ENCODE measurements around the gene KRTAP10-10. TPM values are rescaled to one million over a fixed set of nuclear protein-coding genes. Genes with fewer than 3 reads are reported as not detected.

KRTAP10-10 gene
- total RNA-seq, 2 donors from 2014 or later, result not detected

GRCh38 chr21:44666401-44667320, 29.5 kb downstream of the KRTAP10-10 start, which contains the start of gene KRTAP12-2:
KRTAP12-2 (minus strand) TSS chr21:44666927; CDS start chr21:44666886, 41 bp downstream.
- Mint-ChIP-seq H3K4me1 (peaks cover 2% of the 10 kb centered on the region), H3K4me3 (no peak within 1 kb of the TSS), H3K36me3 (ENCODE audit: low read depth) (no peaks in the 10 kb centered on the region), H3K27ac (no peak within 1 kb of the TSS), H3K27me3 (ENCODE audit: insufficient read depth) (peaks cover 8% of the 10 kb centered on the region), H3K9me3 (peaks cover 40% of the 10 kb centered on the region)
- Histone ChIP-seq H3K4me3 (ENCODE audit: low read length) (no peak within 1 kb of the TSS), H3K9me3 (ENCODE audit: control insufficient read depth, low read length) (peaks cover 28% of the 10 kb centered on the region), H3K27ac (ENCODE audit: low read depth, low read length) (no peak within 1 kb of the TSS), H3K36me3 (ENCODE audit: control insufficient read depth, insufficient read depth, low read length) (no peaks in the 10 kb centered on the region), H3K9ac (ENCODE audit: extremely low read depth, low read length, poor library complexity, severe bottlenecking) (no peak within 1 kb of the TSS), H3K27me3 (ENCODE audit: control insufficient read depth, insufficient read depth, low read length, poor library complexity, severe bottlenecking) (no peaks in the 10 kb centered on the region), H3K4me1 (ENCODE audit: control insufficient read depth, insufficient read depth, low read length) (no peaks in the 10 kb centered on the region)
- no peak for TF ChIP-seq CTCF (conservative IDR thresholded peaks at IDR 0.05)
- WGBS, 2 experiments (ENCODE audit: insufficient coverage in 1 of 2, insufficient read length in 1 of 2), result 86% methylated on average over 12 to 19 of the region's 19 CpGs
- no peak for DNase-seq

GRCh38 chr21:44667612-44668011, 30.5 kb downstream of the KRTAP10-10 start:
- Mint-ChIP-seq H3K27me3 (ENCODE audit: insufficient read depth) (peaks cover 8% of the 10 kb centered on the region), H3K9me3 (peaks cover 47% of the 10 kb centered on the region), H3K27ac (no peak overlapping the region), H3K36me3 (ENCODE audit: low read depth) (no peaks in the 10 kb centered on the region), H3K4me1 (no peaks in the 10 kb centered on the region), H3K4me3 (no peak overlapping the region)
- Histone ChIP-seq H3K9me3 (ENCODE audit: control insufficient read depth, low read length) (peaks cover 38% of the 10 kb centered on the region), H3K27me3 (ENCODE audit: control insufficient read depth, insufficient read depth, low read length, poor library complexity, severe bottlenecking) (no peaks in the 10 kb centered on the region), H3K4me1 (ENCODE audit: control insufficient read depth, insufficient read depth, low read length) (no peaks in the 10 kb centered on the region), H3K4me3 (ENCODE audit: low read length) (no peak overlapping the region), H3K9ac (ENCODE audit: extremely low read depth, low read length, poor library complexity, severe bottlenecking) (no peak overlapping the region), H3K36me3 (ENCODE audit: control insufficient read depth, insufficient read depth, low read length) (no peaks in the 10 kb centered on the region), H3K27ac (ENCODE audit: low read depth, low read length) (no peak overlapping the region)
- WGBS, 2 experiments (ENCODE audit: insufficient coverage in 1 of 2, insufficient read length in 1 of 2), result 60 to 84% methylated on average over 1 of the region's 1 CpG
- no peak for DNase-seq
- TF ChIP-seq CTCF (conservative IDR thresholded peaks at IDR 0.05), result no peak

GRCh38 chr21:44670642-44671432, 33.7 kb downstream of the KRTAP10-10 start:
- Histone ChIP-seq H3K27ac (ENCODE audit: low read depth, low read length) (no peak overlapping the region), H3K4me3 (ENCODE audit: low read length) (no peak overlapping the region), H3K9me3 (ENCODE audit: control insufficient read depth, low read length) (peaks cover 50% of the 10 kb centered on the region), H3K36me3 (ENCODE audit: control insufficient read depth, insufficient read depth, low read length) (no peaks in the 10 kb centered on the region), H3K27me3 (ENCODE audit: control insufficient read depth, insufficient read depth, low read length, poor library complexity, severe bottlenecking) (no peaks in the 10 kb centered on the region), H3K9ac (ENCODE audit: extremely low read depth, low read length, poor library complexity, severe bottlenecking) (no peak overlapping the region), H3K4me1 (ENCODE audit: control insufficient read depth, insufficient read depth, low read length) (no peaks in the 10 kb centered on the region)
- DNase-seq, result no peak
- Mint-ChIP-seq H3K27ac (no peak overlapping the region), H3K9me3 (peaks cover 59% of the 10 kb centered on the region), H3K4me1 (no peaks in the 10 kb centered on the region), H3K4me3 (no peak overlapping the region), H3K36me3 (ENCODE audit: low read depth) (peaks cover 3% of the 10 kb centered on the region), H3K27me3 (ENCODE audit: insufficient read depth) (peaks cover 8% of the 10 kb centered on the region)
- 93% methylated on average over 3 of the region's 3 CpGs for WGBS, 2 experiments (ENCODE audit: insufficient coverage in 1 of 2, insufficient read length in 1 of 2)
- no peak for TF ChIP-seq CTCF (conservative IDR thresholded peaks at IDR 0.05)

Data from endodermal cell (in vitro differentiated cells).